T1000 (cell line): ENCODE data around the gene RBMS3.

Experiments
- DNase-seq: peaks from one replicate; lab custom pipeline; 2025; ENCODE audit warnings: mixed read lengths; lab: John Stamatoyannopoulos, UW

RBMS3 gene

GRCh38 chr3:29277249-29277648 is 3.6 kb upstream of the RBMS3 start:
- DNase-seq = no peak

DNA sequence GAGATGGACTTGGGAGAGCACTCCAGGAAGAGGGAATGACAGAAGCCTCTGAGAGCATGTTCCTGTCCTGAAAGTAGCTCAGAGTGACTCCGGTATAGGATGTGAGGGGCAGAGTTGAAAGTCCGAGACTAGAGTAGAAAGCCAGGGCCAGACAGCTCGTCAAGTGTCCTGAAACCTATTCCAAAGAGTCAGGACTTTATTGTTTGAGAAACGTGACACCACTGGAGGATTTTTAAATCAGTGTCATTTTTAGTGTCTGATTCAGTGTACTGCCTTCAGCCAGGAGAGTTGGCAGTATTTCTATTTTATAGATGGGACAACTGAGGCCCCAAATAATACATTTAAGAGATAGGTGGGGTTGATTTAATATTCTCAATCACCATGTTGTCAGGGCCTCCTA is 1.6 kb upstream of the RBMS3 start:
- DNase-seq = no peak

- DNase-seq = no peak
These were observed 1.1 kb upstream of the RBMS3 start for GRCh38 chr3:29279806-29280205.

GRCh38 chr3:29281094-29281343 is 148 bp downstream of the RBMS3 start:
- DNase-seq = no peak

GRCh38 chr3:29281344-29282241 is 722 bp downstream of the RBMS3 start:
- no peak for DNase-seq

DNA sequence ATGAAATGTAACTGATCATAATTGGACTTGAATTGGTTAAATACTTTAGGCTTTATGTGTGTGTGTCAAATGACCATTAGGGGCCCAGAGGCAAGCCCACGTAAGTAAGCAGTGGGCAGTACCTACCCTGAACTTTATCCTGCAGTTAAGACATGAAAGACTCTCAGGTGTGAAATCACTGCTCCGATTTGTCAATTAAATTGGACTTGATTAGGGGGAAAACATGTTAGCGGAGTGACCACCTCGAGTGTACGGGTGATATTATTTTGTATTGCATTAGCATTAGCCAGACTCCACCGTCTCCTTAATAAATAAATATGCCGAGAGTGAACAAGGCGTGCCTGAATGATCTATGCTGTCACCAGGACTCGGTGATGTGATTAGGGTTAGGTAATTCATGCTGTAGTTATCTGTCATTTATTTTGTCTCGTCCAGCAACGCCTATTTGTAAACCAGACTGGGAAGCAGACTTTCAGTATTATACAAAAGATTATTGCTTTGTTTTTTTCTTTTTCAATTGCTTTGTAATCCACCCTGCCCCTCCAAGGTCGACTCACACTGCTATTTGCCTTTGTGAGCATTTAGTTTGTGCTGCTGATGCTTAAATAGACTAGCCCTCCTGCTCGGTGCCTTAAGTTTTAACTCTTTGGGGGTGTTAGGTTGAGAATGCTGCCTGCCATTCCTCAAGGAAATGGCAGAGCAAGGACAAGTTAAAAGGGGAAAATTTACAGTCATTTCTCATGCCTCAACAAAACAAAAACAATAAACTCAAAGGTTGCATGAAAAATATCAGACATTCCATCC is 1.8 kb downstream of the RBMS3 start:
- DNase-seq = no peak

DNA sequence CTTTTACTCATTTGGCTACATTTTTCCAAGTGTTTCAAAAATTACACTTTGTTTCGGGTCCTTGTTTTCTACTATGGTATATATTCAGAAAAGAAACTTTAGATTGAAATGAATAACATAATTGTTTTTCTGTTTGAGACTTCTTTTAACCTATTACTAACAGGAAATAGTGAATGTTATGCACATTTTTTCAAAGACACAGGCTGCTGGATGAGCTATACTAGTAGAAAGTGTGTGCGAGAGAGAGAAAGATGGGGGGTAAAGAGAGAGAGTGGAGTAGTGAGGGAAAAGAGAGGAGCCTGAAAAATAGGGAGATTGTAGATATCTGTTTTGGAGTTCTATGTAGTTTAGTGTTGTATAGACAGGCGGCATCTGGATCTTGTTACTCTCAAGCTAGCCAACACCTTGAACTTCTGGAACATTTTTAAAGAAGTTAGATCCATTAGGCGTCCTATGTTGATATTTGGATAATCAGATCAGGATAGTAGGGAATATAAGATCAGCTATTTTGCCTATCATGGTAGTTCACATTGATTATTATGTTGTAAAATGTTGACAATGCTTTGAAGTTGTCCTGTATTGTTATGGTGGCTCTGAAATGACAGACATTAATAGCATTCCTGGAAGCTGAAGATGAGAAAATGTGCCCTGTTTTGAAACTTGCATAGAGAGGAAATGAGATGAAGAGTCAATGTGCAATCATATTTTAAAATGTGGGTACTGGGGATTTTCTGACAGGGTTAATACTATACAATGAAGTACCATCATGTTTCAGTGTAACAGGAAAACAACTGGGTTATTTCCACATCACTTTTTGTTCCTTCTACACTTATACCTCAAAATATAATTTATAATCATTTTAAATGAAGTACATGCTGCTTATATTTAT is 2.6 kb downstream of the RBMS3 start:
- no peak for DNase-seq

DNA sequence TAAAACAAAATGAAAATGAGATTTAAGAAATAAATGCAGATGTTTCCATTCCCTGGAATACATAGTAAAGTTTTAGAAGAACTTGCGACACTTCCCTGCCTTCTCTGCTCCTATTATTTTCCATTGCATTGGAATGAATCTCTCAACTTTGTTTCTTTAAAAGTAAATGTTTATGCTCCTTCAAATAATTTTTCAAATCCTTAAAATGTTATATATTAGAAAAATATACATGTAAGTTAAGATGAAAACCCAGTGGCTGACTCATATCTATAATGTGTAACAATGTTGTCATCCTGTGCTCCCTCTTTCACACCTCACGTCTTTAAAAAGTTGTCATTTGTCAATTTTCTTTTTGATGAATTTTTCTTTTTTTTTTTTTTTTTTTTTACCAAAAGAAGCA is 3.6 kb downstream of the RBMS3 start:
- no peak for DNase-seq

DNA sequence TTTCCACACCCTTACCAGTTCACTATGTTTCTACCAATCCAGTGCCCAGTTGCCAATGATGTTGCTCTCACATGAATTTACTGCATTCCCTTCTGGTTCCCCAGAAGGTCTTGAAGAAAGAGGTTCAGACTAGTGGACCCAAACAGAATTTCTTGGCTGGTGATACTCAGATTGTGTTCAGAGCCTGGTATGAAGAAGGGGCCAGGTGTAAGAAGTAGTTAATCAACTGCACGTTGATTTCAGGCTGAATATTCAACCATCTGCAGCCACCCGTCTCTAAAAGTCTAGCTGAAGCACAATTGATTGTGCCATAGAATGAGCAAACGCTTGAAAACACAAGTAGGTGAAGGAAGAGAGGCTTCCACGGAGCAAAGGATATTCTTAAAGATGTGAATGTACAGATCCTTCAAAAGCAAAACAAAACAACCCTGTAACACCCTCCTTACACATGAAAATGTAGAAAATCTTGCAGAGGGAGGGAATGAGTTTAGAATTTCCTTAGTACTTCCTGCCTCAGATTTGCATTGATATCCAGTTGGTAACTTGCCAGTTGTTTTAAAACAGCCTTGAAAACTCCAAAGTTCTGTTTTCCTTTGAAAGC is 4.7 kb downstream of the RBMS3 start:
- DNase-seq = no peak

- no peak for DNase-seq
These were observed 5.8 kb downstream of the RBMS3 start for GRCh38 chr3:29286478-29287240.

DNA sequence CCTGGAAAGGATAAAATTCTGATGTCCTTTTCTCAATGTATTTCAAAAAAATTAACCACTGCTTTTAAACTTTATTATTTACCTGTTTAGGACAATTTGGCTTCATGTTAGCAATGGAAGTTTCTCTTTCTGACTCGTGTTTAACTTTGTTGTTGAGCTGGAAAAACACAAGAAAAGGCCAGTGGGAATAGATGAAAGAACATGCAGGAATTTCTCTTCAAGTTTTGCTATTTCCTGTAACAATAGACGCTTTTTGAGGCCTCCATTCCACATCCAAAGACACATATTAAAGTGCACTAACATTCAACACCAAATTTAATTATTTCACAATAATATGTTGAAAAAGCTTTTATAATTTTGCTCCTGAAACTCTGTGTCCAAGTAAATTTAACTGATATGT is 9.7 kb downstream of the RBMS3 start:
- DNase-seq = no peak

- no peak for DNase-seq
These were observed 10.6 kb downstream of the RBMS3 start for GRCh38 chr3:29291260-29291981.

GRCh38 chr3:29291982-29292363 is 11.1 kb downstream of the RBMS3 start:
- no peak for DNase-seq

DNA sequence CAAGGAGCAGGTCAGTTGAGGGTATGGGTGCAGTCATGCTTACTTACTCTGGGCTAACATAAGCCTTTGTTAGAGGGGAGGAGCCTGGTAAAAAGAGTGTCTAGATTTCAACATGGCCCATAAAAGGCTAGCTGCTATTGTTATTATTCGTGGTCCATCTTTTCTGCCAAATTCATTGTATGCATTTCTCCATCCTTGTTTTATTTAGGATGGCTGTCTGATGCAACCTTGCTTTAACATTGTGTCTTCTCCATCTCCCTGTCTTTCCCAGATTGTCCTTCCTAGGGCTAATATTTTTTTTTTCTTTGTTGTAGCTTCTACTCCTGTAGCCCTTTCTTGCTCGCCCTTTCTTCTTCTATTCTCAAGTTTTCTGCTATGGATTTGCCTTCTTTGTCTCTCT is 12.6 kb downstream of the RBMS3 start:
- DNase-seq = no peak

- DNase-seq = no peak
These were observed 17.1 kb downstream of the RBMS3 start for GRCh38 chr3:29297998-29298397.

- no peak for DNase-seq
These were observed 20.6 kb downstream of the RBMS3 start for GRCh38 chr3:29301332-29302019.

DNA sequence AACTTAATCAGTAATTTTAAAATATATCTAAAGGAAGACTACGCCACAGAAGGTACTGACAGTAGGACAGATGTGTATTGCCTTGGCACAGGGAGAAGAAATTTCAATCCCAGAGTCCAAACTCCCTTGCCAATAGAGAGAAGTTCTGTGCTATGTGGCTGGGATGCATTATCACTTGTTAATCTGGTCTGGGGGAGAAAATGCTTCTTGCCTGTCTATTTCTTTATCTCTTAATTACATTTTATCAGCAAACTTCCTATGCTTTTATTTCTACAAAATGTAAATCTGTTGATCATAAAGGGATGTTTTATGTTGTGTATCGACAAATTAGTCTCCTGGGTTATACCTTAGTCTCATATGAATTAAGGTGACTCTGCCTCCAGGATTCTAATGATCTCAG is 21.7 kb downstream of the RBMS3 start:
- no peak for DNase-seq

DNA sequence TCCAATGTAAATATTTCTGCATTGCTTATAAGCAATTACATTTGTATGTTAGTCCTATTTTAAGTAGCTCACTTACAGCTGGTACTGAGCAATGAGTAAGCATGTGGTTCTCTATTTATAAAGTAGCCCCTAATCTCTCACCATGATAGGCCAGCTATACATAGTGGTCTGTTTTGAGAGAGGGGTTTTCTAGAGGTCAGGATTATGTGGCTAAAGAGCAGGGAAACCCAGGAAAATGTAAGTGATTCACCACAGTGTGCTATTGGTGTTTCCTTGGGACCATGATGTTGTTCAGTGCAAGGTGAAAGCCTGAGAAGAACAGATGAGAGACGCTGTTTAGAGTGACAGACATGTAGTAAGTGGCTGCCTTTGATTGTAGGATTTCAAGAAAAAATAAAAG is 26.4 kb downstream of the RBMS3 start:
- DNase-seq = no peak

DNA sequence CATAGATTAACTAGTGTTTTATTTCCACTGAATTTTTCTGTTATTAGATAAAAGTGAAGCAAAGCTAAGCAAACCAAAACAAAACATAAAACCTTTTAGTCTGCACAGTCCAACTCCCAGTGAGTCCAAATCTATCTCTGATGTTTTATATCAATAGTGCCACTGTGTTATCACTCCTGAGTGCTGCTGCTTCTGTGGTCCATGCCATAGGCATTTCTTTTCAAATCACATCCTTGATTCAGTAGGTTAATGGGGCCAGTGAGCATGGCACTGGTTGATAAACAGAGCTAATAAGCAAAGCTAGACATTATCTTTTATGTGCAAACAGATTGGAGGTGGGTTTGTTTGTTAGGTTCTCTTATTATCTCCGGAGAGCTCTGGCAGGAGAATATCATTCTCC is 30.0 kb downstream of the RBMS3 start:
- no peak for DNase-seq

DNA sequence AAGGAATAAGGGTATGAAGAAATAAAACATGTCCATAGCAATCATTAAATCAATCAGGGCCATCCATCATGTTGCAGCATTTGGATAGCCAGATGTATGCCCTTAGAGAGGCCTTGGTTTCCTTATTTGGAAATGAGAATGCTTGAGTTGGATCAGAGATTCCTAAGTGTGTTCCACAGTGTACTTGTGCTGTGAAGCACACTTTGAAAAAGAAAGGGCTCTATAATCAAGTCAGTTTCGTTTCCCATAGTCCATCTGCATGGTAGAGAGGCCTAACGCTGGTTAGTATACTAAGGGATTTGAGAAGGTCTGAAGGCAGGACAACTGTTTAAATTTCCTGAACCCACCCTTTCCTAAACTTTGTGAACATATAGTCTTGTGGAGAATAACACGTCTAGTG is 30.9 kb downstream of the RBMS3 start:
- no peak for DNase-seq
